HepG2 (cell line): ENCODE results near the gene ULBP2. TPM values are rescaled to one million over a fixed set of nuclear protein-coding genes. Genes with fewer than 3 reads are reported as not detected.
"Not testable (repeated sequence)": the region's sequence is repeated elsewhere in the genome, so short reads cannot be mapped to it uniquely, and the experiment has no call there.

ENCODE experiments used
- ATAC-seq: fragments of 200-7000 bp; cut with Tn5 transposase; 3 replicates; pipeline ENCODE4 v1.9.1; 2020; ENCODE audit warnings: mild to moderate bottlenecking, moderate library complexity
- BruUV-seq: library from RNA; stranded (reverse); fragments of 400-500 nt; replicated peaks from 2 replicates; lab custom pipeline; 2021; lab: Mats Ljungman, UMichigan
- CTCF ChIA-PET: fragments of 300-600 bp; formaldehyde crosslinking; extraction: SDS; loops from one replicate; lab custom pipeline; 2021; ENCODE audit warnings: low total read pairs, inconsistent platforms, low intra/inter-chr PET ratio; lab: Yijun Ruan, JAX
- POLR2A ChIA-PET: fragments of 350-600 bp; sonication (Branson Sonifier 250); formaldehyde crosslinking; loops from one replicate; lab custom pipeline; 2020; ENCODE audit warnings: antibody characterized with exemption, inconsistent platforms; lab: Yijun Ruan, JAX
- DNase-seq: peaks from one replicate; pipeline ENCODE4 v3.0.0-alpha.2; 2015; ENCODE audit warnings: low spot score
- FAIRE-seq: peaks from 3 replicates; lab custom pipeline; 2011; peaks lifted over from hg19 to GRCh38; lab: Jason Lieb, UNC
- H2AFZ ChIP-seq: one replicate; pipeline ENCODE4 v1.6.1; 2011; ENCODE audit warnings: low read length, inconsistent platforms
- H3K27ac ChIP-seq: fragments of 300-600 bp; 3 replicates; pipeline ENCODE4 v1.8.0; 2011; ENCODE audit warnings: mixed run types, mild to moderate bottlenecking, mixed read lengths, low read length, inconsistent platforms; ENCODE audit not compliant: insufficient read depth; ENCODE audit errors: extremely low read length
- H3K27me3 ChIP-seq, 2 experiments: fragments of 200-600 bp in 1 of 2; 2 replicates in 1 of 2; 3 replicates in 1 of 2; pipeline versions ENCODE4 v1.6.0 to v1.8.0; 2011; ENCODE audit warnings: low read length in 2 of 2, mild to moderate bottlenecking in 2 of 2, moderate library complexity in 2 of 2, inconsistent platforms in 1 of 2; ENCODE audit not compliant: insufficient read depth in 2 of 2, control insufficient read depth in 1 of 2
- H3K36me3 ChIP-seq, 2 experiments: fragments of 200-600 bp in 1 of 2; replicated peaks in 1 of 2; 2 replicates in 1 of 2; 3 replicates in 1 of 2; pipeline versions ENCODE4 v1.5.1 to v1.8.0; 2011; ENCODE audit warnings: low read length in 2 of 2, inconsistent platforms in 1 of 2; ENCODE audit not compliant: insufficient read depth in 2 of 2, control insufficient read depth in 1 of 2
- H3K4me1 ChIP-seq: 2 replicates; pipeline ENCODE4 v1.5.1; 2012; ENCODE audit warnings: low read length, inconsistent platforms; ENCODE audit not compliant: insufficient read depth
- H3K4me2 ChIP-seq: 2 replicates; pipeline ENCODE4 v1.6.0; 2011; ENCODE audit warnings: low read depth, low read length, inconsistent platforms
- H3K4me3 ChIP-seq, 3 experiments: fragments of 200-600 bp in 1 of 3; sonication (generic), shearing (Covaris generic) in 1 of 3; replicated peaks in 1 of 3; 2 replicates each; pipeline ENCODE4 v1.5.1; 2011 to 2016; ENCODE audit warnings: low read length in 3 of 3, inconsistent platforms in 2 of 3, low read depth in 2 of 3, mild to moderate bottlenecking in 2 of 3, control low read depth in 1 of 3, mixed read lengths in 1 of 3; ENCODE audit not compliant: insufficient read depth in 1 of 3
- H3K79me2 ChIP-seq: one replicate; pipeline ENCODE4 v1.6.1; 2011; ENCODE audit warnings: low read length, inconsistent platforms; ENCODE audit not compliant: insufficient read depth
- H3K9ac ChIP-seq: 2 replicates; pipeline ENCODE4 v1.6.0; 2011; ENCODE audit warnings: mild to moderate bottlenecking, low read depth, low read length, inconsistent platforms; ENCODE audit not compliant: insufficient read depth
- H3K9me3 ChIP-seq: 2 replicates; pipeline ENCODE4 v1.5.1; 2012; ENCODE audit warnings: mild to moderate bottlenecking, low read length
- H4K20me1 ChIP-seq: 2 replicates; pipeline ENCODE4 v1.6.0; 2011; ENCODE audit warnings: inconsistent platforms, mild to moderate bottlenecking, low read length, moderate library complexity; ENCODE audit not compliant: insufficient read depth
- EED ChIP-seq: sonication (generic); formaldehyde crosslinking; IDR thresholded peaks from 2 replicates; pipeline ENCODE4 v1.5.0; 2020; ENCODE audit warnings: mild to moderate bottlenecking, missing genetic modification reagents
- GMEB2 ChIP-seq: IDR thresholded peaks from 2 replicates; pipeline ENCODE4 v1.6.1; 2016; ENCODE audit warnings: missing biosample characterization, missing genetic modification reagents, low read depth
- HMG20A ChIP-seq: IDR thresholded peaks from 2 replicates; pipeline ENCODE4 v1.6.1; 2016; ENCODE audit warnings: borderline replicate concordance
- HNRNPH1 ChIP-seq: fragments of 200-400 bp; formaldehyde crosslinking; optimal IDR thresholded peaks from 2 replicates; pipeline ENCODE3; 2017; ENCODE audit warnings: mild to moderate bottlenecking, low read depth, low read length
- KLF11 ChIP-seq: IDR thresholded peaks from 2 replicates; pipeline ENCODE4 v1.6.1; 2016; ENCODE audit warnings: missing compliant biosample characterization
- KLF13 ChIP-seq: sonication (generic); formaldehyde crosslinking; IDR thresholded peaks from 2 replicates; pipeline ENCODE4 v1.4.0; 2020; ENCODE audit warnings: mild to moderate bottlenecking, missing genetic modification reagents
- MXD4 ChIP-seq: IDR thresholded peaks from 2 replicates; pipeline ENCODE4 v1.6.1; 2016; ENCODE audit warnings: mild to moderate bottlenecking, missing biosample characterization, missing genetic modification reagents
- NRL ChIP-seq: sonication (generic); formaldehyde crosslinking; IDR thresholded peaks from 2 replicates; pipeline ENCODE4 v1.5.0; 2020; ENCODE audit warnings: missing genetic modification reagents, mild to moderate bottlenecking, moderate library complexity, borderline replicate concordance
- PCBP1 ChIP-seq: fragments of 200-400 bp; formaldehyde crosslinking; IDR thresholded peaks from 2 replicates; pipeline ENCODE4 v1.6.1; 2017; ENCODE audit warnings: mild to moderate bottlenecking, low read depth, low read length, borderline replicate concordance
- WIZ ChIP-seq: sonication (generic); formaldehyde crosslinking; IDR thresholded peaks from 2 replicates; pipeline ENCODE4 v1.5.1; 2020; ENCODE audit warnings: mild to moderate bottlenecking, missing genetic modification reagents
- ZNF530 ChIP-seq: sonication (generic); formaldehyde crosslinking; IDR thresholded peaks from 2 replicates; pipeline ENCODE4 v1.5.0; 2020; ENCODE audit warnings: low read depth, mild to moderate bottlenecking, missing genetic modification reagents
- ZNF639 ChIP-seq: conservative IDR thresholded peaks from 2 replicates; pipeline ENCODE4 v1.6.1; 2018; ENCODE audit warnings: missing genetic modification reagents
- ZNF672 ChIP-seq: sonication (generic); formaldehyde crosslinking; IDR thresholded peaks from 2 replicates; pipeline ENCODE4 v1.8.1; 2022; ENCODE audit warnings: missing genetic modification reagents
- ZNF777 ChIP-seq: sonication (generic); formaldehyde crosslinking; IDR thresholded peaks from 2 replicates; pipeline ENCODE4 v1.4.0; 2020; ENCODE audit warnings: missing genetic modification reagents
- WGBS: methylation state at CpG from one replicate; pipeline ENCODE4 v1.1.6; 2017; ENCODE audit warnings: low lambda C conversion rate; 5-methylcytosine and 5-hydroxymethylcytosine counted together
- in situ Hi-C: cut with HindIII; loops from 2 replicates; pipeline ENCODE4 v1.10.0; 2017; ENCODE audit warnings: low pct_unique_long_range_greater_than_20kb; ENCODE audit not compliant: extremely low pct_ligation_motif_present
- intact Hi-C: fragments of 100-400 bp; cut with micrococcal nuclease; formaldehyde crosslinking; loops from one replicate; pipeline ENCODE4 v1.10.0; 2022; ENCODE audit not compliant: unreplicated experiment
- polyA plus RNA-seq, 8 experiments: library from polyadenylated mRNA; depleted of rRNA in 3 of 8; stranded (reverse) in 7 of 8; unstranded in 1 of 8; fragments of >200 nt; fragmentation: Illumina TruSeq in 4 of 8; extraction: Trizol in 4 of 8; gene quantifications; 2 replicates each; pipeline versions ENCODE4 v1.2.1 to v1.2.3, GENCODE V29; 2011 to 2016; ENCODE audit warnings: low read depth in 4 of 8, missing spikeins in 1 of 8, mixed read lengths in 1 of 8; ENCODE audit not compliant: insufficient read depth in 1 of 8
- total RNA-seq, 5 experiments: library from RNA; depleted of rRNA; stranded (reverse); fragments of >200 nt; fragmentation: Illumina TruSeq; extraction: Trizol; gene quantifications; 2 replicates each; pipeline ENCODE4 v1.2.3, GENCODE V29; 2016; ENCODE audit warnings: low read depth in 1 of 5
- TF ChIP-seq, protein P1 (sequence below): sonication (generic); formaldehyde crosslinking; IDR thresholded peaks from 2 replicates; pipeline ENCODE4 v1.4.0; 2020; ENCODE audit warnings: low read depth, mild to moderate bottlenecking, missing genetic modification reagents

The ULBP2 gene
- total and polyA plus RNA-seq, 2 of the 13 experiments (the other 11 are each of a cell fraction or from before 2014, with no cell fraction given) = not detected

- CTCF ChIA-PET, H3K27ac ChIP-seq, H4K20me1 ChIP-seq, H3K9ac ChIP-seq, POLR2A ChIA-PET, H3K4me2 ChIP-seq, BruUV-seq, intact Hi-C loops, H3K79me2 ChIP-seq, ATAC-seq, in situ Hi-C loops, H3K4me1 ChIP-seq, FAIRE-seq, H3K36me3 ChIP-seq, H2AFZ ChIP-seq, DNase-seq, H3K4me3 ChIP-seq: not testable (repeated sequence)
- WGBS = 0% methylated on average over 3 of the region's 3 CpGs
- H3K9me3 ChIP-seq = peaks cover 12% of the 10 kb centered on the region
- H3K27me3 ChIP-seq = peaks cover 3 to 28% of the 10 kb centered on the region in 2 experiments; a peak in 4 of 5 replicates
These were observed 29.1 kb upstream of the ULBP2 start for GRCh38 chr6:149912680-149913079.

- FAIRE-seq = no peak
- DNase-seq = no peak
- Histone ChIP-seq H3K9me3 (peaks cover 11% of the 10 kb centered on the region), H3K4me3 (no peak overlapping the region), H3K4me1 (no peaks in the 10 kb centered on the region), H3K27ac (no peak overlapping the region), H3K4me2 (no peak overlapping the region), H4K20me1 (no peaks in the 10 kb centered on the region), H3K27me3 (peaks cover 3 to 32% of the 10 kb centered on the region in 2 experiments; a peak in 4 of 5 replicates), H3K79me2 (no peaks in the 10 kb centered on the region), H3K36me3 (no peaks in the 10 kb centered on the region), H2AFZ (no peak overlapping the region), H3K9ac (no peak overlapping the region)
- no TSS peak for BruUV-seq
- 0% methylated on average over 2 of the region's 2 CpGs for WGBS
- in situ Hi-C loops = no loop called here
- no peak for ATAC-seq
- intact Hi-C loops = no loop called here
- ChIA-PET CTCF (no interaction called here), POLR2A (no interaction called here)
- TF ChIP-seq MXD4 (CRISPR knock-in tag) = no peak
- no peak for TF ChIP-seq ZNF777
- no peak for TF ChIP-seq KLF13
- TF ChIP-seq EED (CRISPR knock-in tag) = no peak
- TF ChIP-seq PCBP1 = no peak
- TF ChIP-seq NRL (CRISPR knock-in tag) = no peak
- no peak for TF ChIP-seq ZNF672
- TF ChIP-seq, protein P1, sequence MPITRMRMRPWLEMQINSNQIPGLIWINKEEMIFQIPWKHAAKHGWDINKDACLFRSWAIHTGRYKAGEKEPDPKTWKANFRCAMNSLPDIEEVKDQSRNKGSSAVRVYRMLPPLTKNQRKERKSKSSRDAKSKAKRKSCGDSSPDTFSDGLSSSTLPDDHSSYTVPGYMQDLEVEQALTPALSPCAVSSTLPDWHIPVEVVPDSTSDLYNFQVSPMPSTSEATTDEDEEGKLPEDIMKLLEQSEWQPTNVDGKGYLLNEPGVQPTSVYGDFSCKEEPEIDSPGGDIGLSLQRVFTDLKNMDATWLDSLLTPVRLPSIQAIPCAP (CRISPR knock-in tag) = no peak
- TF ChIP-seq GMEB2 (CRISPR knock-in tag) = no peak
- no peak for TF ChIP-seq ZNF639 (CRISPR knock-in tag)
- no peak for TF ChIP-seq HMG20A (CRISPR knock-in tag)
- no peak for TF ChIP-seq HNRNPH1
- TF ChIP-seq ZNF530 (CRISPR knock-in tag) = no peak
- no peak for TF ChIP-seq KLF11 (CRISPR knock-in tag)
- TF ChIP-seq WIZ (CRISPR knock-in tag) = no peak
These were observed 28.7 kb upstream of the ULBP2 start for GRCh38 chr6:149913085-149913484.
